LNCAP (cell line): Measurements from ENCODE around the gene SPHK1.

ENCODE experiments used
- CTCF ChIP-seq: fragments of 450-650 bp; IDR thresholded peaks from 2 replicates; pipeline ENCODE4 v1.5.1; 2017; ENCODE audit warnings: mild to moderate bottlenecking

Gene SPHK1

GRCh38 chr17:76357597-76358158 lies 26.7 kb upstream of the SPHK1 start:
- no peak for TF ChIP-seq CTCF

- TF ChIP-seq CTCF = no peak
Measured at GRCh38 chr17:76359375-76359774, 25.0 kb upstream of the SPHK1 start.

GRCh38 chr17:76360461-76360860 lies 23.9 kb upstream of the SPHK1 start:
- no peak for TF ChIP-seq CTCF

- no peak for TF ChIP-seq CTCF
Measured at GRCh38 chr17:76363107-76363842, 21.1 kb upstream of the SPHK1 start.

- peak; percentile 58 for TF ChIP-seq CTCF
Measured at GRCh38 chr17:76365256-76365903, 19.0 kb upstream of the SPHK1 start.

GRCh38 chr17:76366247-76366646 lies 18.2 kb upstream of the SPHK1 start:
- TF ChIP-seq CTCF = no peak

GRCh38 chr17:76367642-76368041 lies 16.8 kb upstream of the SPHK1 start:
- no peak for TF ChIP-seq CTCF
